HG02588 (cell line): ENCODE data around the gene SPINK2.
A peak's percentile ranks its signal among the peaks of the same experiment; 100 is the strongest.

Experiments used
- ATAC-seq: cut with Tn5 transposase; IDR thresholded peaks from one replicate; pipeline ENCODE4 v1.9.1; 2021; ENCODE audit warnings: mild to moderate bottlenecking, moderate library complexity; ENCODE audit not compliant: unreplicated experiment

Gene SPINK2

DNA sequence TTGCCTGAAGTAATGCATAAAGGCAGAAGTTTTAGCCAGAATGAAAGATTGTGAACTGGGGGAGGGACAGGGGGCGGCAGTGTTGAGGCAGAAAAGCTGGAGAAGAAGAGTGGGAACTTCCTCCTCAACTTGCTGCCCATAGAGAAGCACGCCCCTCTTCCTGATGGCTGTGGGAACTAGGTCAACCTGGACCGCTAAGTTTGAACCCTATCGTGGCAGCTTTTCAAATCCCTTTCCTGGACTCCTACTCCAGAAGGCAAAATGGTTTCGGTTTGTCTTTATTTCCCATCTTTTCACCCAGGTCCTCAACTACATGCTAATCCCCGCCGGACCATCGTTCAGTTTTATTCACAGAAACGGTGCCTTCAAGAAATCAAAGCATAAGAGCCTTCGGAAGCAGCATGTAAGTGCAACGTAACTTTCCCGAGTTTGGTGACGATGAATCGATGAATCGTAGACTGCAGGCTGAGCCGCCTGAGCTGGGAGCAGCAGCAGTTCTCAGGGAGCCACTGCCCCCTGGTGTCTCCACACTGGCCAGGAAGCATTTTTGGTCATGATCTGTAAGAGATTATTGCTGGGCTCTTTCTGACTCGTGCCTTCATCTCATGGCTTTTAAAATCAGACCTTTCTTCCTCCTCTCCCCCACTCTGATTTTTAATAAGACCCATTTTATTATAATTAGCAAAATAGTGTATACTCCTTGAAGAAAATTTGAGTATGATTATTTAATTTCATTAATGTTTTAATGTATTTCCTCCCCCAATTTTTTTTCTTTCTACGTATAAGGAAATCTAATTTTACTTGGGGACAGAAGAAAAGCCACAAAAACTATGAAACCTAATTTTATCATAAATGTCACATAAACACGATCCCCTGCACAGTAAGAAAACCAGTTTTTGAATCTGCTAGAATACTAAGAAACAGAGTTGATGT, 21.4 kb downstream of the SPINK2 start:
- peak; percentile 94 for ATAC-seq

DNA sequence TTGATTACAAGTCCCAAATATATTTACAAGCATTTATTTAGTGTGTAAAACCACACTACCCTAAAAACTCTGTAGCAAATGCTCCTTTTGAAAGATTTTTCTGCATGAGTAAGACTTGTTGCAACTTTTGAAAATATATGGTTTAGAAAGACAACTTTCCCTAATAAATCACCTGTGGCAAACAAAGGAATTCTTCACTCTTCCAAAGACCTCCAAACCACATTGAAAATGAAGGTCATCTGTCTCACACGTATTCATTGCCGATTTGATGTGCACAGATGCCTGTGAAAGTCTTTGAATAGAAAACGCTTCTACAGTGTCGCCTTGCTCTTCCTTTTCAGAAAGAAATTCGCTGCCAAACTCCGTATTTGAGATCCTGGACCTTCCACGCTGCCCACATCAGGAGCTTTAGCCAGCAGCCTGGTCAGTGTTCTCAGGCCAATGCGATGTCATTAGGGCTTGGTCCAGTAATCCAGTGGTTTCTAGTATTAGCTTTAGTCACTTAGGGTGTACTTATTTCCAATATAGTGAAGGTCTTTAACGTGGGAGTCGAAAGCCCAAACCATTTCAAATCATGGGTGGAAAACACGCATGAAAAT, 22.2 kb downstream of the SPINK2 start:
- ATAC-seq: no peak

GRCh38 chr4:56796211-56796610, 25.3 kb downstream of the SPINK2 start:
- ATAC-seq: no peak

- ATAC-seq: no peak
Measured at GRCh38 chr4:56791316-56791715, 30.2 kb downstream of the SPINK2 start.

DNA sequence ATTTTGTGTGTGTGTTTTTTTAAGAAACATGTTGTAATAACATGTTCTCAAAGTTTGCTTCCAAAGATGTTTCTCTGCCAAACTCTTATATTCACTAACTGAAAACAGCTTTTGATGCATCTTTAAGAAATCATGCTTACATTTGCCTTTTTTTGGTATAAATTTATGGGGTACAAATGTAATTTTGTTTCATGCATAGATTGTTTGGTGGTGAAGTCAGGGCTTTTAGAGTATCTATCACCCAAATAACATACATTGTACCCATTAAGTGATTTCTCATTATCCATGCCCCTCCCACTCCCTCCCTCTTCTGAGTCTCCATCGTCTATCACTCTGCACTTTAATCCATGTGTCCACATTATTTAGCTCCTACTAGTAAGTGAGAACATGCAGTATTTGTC, 30.8 kb downstream of the SPINK2 start:
- ATAC-seq: no peak

- ATAC-seq: no peak
Measured at GRCh38 chr4:56788081-56788480, 33.4 kb downstream of the SPINK2 start.

DNA sequence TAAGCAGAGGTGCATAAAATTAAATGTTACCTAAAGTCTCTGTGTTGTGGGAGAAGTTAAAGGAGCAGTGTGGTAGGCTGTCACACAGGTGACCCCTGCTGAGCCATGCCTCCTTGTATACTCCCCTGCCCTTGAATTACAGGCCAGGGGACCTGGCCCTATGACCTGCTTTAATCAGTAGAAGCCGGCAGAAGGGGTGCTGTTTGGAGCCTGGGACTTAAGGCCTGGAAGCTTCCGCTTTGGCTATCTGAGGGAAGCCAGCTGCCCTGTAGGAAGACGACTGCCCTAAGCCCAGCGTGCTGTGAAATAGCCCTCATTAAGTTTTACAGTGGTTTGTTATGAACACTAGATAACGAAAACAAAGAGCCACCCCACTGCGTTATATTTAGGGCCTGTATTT, 34.1 kb downstream of the SPINK2 start:
- no peak for ATAC-seq

DNA sequence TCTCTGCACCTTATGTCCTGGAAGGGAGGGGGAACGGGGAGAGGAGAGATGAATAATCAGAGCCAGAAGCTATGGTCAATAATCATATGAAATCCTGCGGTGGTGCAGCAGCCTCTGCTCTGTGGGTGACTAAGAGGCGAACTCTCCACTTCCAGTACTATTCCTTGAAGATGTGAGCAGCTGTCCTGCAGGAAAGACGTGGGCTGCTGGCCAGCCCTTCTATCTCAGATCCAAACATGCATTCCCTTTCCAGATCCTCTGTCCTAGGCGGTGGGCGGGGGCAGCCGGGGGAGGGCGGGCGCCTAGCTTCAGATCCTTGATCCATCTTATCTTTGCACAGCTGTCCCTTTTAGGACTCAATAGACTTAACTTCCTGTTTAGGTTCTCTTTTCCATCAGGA, 34.5 kb downstream of the SPINK2 start:
- no peak for ATAC-seq

- ATAC-seq: no peak
Measured at GRCh38 chr4:56783986-56784385, 37.5 kb downstream of the SPINK2 start.

DNA sequence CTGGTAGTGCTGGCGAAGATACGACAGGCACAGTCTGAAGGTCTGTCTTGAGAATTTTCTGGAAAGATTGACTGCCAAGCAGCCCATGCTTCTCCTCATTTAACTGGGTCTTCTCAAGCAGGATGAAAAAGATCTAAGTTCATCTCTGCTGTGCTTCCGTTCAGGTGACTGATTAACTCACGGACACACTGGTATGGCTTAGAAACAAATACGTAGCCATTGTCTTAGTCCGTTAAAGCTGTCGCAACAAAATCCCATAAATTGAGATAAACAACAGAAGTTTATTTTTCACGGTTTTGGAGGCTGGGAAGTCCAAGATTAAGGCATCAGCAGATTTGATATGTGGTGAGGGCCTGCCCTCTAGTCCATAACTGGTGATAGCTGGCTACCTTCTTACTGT, 39.5 kb downstream of the SPINK2 start:
- no peak for ATAC-seq

- no peak for ATAC-seq
Measured at GRCh38 chr4:56773346-56773745, 48.2 kb downstream of the SPINK2 start.

DNA sequence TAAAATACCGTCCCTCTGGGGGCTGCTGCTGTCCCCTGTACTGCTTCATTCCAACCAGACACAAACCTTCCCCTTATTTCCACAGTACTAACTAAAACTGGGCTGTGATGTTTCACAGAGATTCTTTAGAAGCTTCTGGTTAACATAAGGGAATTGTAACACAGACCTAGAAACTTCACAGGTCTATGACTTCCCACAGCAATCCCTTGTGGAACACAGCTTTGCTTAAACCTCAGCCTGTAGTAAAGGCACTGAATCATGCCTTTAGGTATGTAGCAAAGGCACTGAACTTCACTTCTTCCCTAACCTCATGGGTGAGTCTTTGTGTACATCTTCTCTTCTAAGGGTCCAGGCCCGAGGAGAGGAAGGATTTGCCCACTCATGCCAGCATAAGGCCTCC, 49.4 kb downstream of the SPINK2 start:
- no peak for ATAC-seq

DNA sequence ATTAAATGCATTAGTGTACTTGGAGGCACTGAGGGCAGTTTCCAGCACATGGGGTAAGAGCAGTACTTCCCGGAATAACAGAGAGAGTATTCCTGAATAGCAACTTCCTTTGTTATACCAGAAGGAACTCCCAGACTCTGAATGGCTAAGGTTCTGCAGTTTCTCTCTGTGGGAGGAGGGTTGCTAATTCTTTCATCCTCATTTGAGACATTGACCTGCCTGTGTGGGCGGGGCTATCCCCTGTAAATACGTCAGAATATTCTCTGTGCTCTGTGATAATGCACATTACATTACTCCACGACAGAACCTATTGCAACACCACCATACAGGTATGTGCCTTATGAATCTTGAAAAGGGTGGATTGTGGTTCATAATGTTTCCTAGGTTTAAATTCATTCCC, 52.7 kb downstream of the SPINK2 start:
- ATAC-seq: no peak

- ATAC-seq: no peak
Measured at GRCh38 chr4:56768316-56768715, 53.2 kb downstream of the SPINK2 start.

GRCh38 chr4:56767567-56767966, 53.9 kb downstream of the SPINK2 start:
- ATAC-seq: no peak

DNA sequence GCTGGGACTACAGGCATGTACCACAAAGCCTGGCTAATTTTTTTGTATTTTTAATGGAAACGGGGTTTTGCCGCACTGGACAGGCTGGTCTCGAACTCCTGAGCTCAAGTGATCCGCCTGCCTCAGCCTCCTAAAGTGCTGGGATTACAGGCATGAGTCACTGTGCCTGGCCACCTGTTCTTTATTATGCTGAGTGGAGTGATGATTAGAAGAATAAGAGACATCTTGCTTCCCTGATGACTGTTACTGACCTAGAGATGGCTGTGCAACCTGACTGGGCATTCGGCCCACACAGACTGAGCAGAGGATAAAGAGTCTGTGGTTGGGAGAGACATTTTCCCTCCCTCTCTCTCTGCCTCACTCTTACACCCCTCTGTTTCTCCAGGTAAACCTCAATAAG, 56.7 kb downstream of the SPINK2 start:
- ATAC-seq: no peak

- ATAC-seq: no peak
Measured at GRCh38 chr4:56764223-56764622, 57.3 kb downstream of the SPINK2 start.

GRCh38 chr4:56762484-56763250, 58.8 kb downstream of the SPINK2 start:
- no peak for ATAC-seq

DNA sequence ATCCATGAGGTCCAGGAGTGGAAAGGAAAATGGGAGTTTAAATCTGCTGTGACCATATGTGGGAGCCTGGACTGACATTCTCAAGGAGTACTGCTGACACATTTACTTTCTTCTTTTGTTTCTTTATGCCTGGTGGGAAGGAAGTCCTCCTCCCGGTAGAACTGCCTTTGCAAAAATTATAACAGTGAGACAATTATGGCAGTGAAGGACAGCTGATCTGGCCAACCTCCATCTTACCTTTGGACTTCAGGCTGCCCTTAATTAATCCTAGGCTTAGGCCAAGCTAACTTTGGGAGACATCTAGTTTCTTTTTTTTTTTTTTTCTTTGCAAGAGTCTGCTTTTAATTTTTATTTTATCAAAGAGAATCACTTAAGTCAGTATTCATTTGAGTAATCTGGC, 61.3 kb downstream of the SPINK2 start:
- no peak for ATAC-seq
